GM23338 (cell line): ENCODE results near the gene LCOR. TPM values are rescaled to one million over a fixed set of nuclear protein-coding genes. Genes with fewer than 3 reads are reported as not detected.

Experiments used
- ATAC-seq: fragments of 200-7000 bp; cut with Tn5 transposase; 3 replicates; pipeline ENCODE4 v1.9.1; 2020
- DNase-seq: peaks from one replicate; pipeline ENCODE4 v3.0.0-alpha.2; 2015; ENCODE audit warnings: low spot score
- H2AFZ ChIP-seq: fragments of 200-600 bp; sonication (generic); 2 replicates; pipeline ENCODE4 v1.8.0; 2016; ENCODE audit warnings: antibody characterized with exemption, mild to moderate bottlenecking, moderate library complexity
- H3F3A ChIP-seq: fragments of 200-600 bp; sonication (generic); replicated peaks from 2 replicates; pipeline ENCODE4 v1.8.0; 2017; ENCODE audit warnings: antibody characterized with exemption, mixed run types, low read depth
- H3K27ac ChIP-seq: fragments of 200-600 bp; sonication (generic); 2 replicates; pipeline ENCODE4 v1.6.1; 2016; ENCODE audit warnings: low read depth
- H3K27me3 ChIP-seq: fragments of 200-600 bp; sonication (generic); 2 replicates; pipeline ENCODE4 v1.8.0; 2016; ENCODE audit warnings: mild to moderate bottlenecking, mixed run types, moderate library complexity; ENCODE audit not compliant: insufficient read depth
- H3K36me3 ChIP-seq: fragments of 200-600 bp; sonication (generic); 2 replicates; pipeline ENCODE4 v1.8.0; 2016; ENCODE audit warnings: mild to moderate bottlenecking; ENCODE audit not compliant: insufficient read depth
- H3K4me1 ChIP-seq: fragments of 200-600 bp; sonication (generic); 2 replicates; pipeline ENCODE4 v1.8.0; 2016; ENCODE audit warnings: mild to moderate bottlenecking, moderate library complexity; ENCODE audit not compliant: insufficient read depth
- H3K4me2 ChIP-seq: fragments of 200-600 bp; sonication (generic); 2 replicates; pipeline ENCODE4 v1.7.1; 2017; ENCODE audit warnings: mixed run types
- H3K4me3 ChIP-seq: fragments of 200-600 bp; sonication (generic); 2 replicates; pipeline ENCODE4 v1.6.1; 2016; ENCODE audit warnings: mixed run types
- H3K79me2 ChIP-seq: fragments of 200-600 bp; sonication (generic); replicated peaks from 2 replicates; pipeline ENCODE4 v1.8.0; 2017; ENCODE audit warnings: mild to moderate bottlenecking; ENCODE audit not compliant: insufficient read depth
- H3K9me2 ChIP-seq: fragments of 200-600 bp; sonication (generic); 2 replicates; pipeline ENCODE4 v1.8.0; 2017; ENCODE audit not compliant: insufficient read depth
- H4K20me1 ChIP-seq: fragments of 200-600 bp; sonication (generic); replicated peaks from 2 replicates; pipeline ENCODE4 v1.8.0; 2017; ENCODE audit warnings: mild to moderate bottlenecking; ENCODE audit not compliant: insufficient read depth
- H3K27ac Mint-ChIP-seq: 2 replicates; pipeline ENCODE4 v1.8.0; 2020; ENCODE audit warnings: inconsistent platforms, mild to moderate bottlenecking, moderate library complexity, mixed read lengths
- H3K27me3 Mint-ChIP-seq: 3 replicates; pipeline ENCODE4 v1.8.0; 2022; ENCODE audit warnings: low read depth, mild to moderate bottlenecking, moderate library complexity, mixed read lengths, inconsistent platforms; ENCODE audit not compliant: insufficient read depth, poor library complexity
- H3K36me3 Mint-ChIP-seq: 3 replicates; pipeline ENCODE4 v1.8.0; 2021; ENCODE audit warnings: low read depth, mild to moderate bottlenecking, inconsistent platforms, moderate library complexity, mixed read lengths
- H3K4me1 Mint-ChIP-seq: 3 replicates; pipeline ENCODE4 v1.8.0; 2020; ENCODE audit warnings: mild to moderate bottlenecking, inconsistent platforms, mixed read lengths
- H3K4me3 Mint-ChIP-seq: 3 replicates; pipeline ENCODE4 v1.8.0; 2021; ENCODE audit warnings: moderate library complexity, mild to moderate bottlenecking, inconsistent platforms, mixed read lengths
- H3K9me3 Mint-ChIP-seq: 3 replicates; pipeline ENCODE4 v1.8.0; 2020; ENCODE audit warnings: moderate library complexity, mild to moderate bottlenecking, inconsistent platforms, mixed read lengths
- CREB1 ChIP-seq: fragments of 250-450 bp; sonication (Bioruptor Pico); IDR thresholded peaks from 2 replicates; pipeline ENCODE4 v1.5.0; 2020; ENCODE audit warnings: low read depth, mild to moderate bottlenecking, moderate library complexity
- EZH2 ChIP-seq: fragments of 200-600 bp; sonication (generic); IDR thresholded peaks from one replicate; pipeline ENCODE4 v1.8.0; 2017; ENCODE audit warnings: antibody characterized with exemption, mild to moderate bottlenecking, low read depth; ENCODE audit not compliant: unreplicated experiment
- EZH2phosphoT487 ChIP-seq: fragments of 200-600 bp; sonication (generic); IDR thresholded peaks from one replicate; pipeline ENCODE4 v1.8.1; 2018; ENCODE audit warnings: antibody characterized with exemption; ENCODE audit not compliant: unreplicated experiment
- JUNB ChIP-seq: IDR thresholded peaks from one replicate; pipeline ENCODE4 v1.6.1; 2016; ENCODE audit warnings: antibody characterized with exemption; ENCODE audit not compliant: unreplicated experiment
- NANOG ChIP-seq: IDR thresholded peaks from 2 replicates; pipeline ENCODE4 v1.6.1; 2016; ENCODE audit warnings: antibody characterized with exemption, borderline replicate concordance
- POLR2AphosphoS5 ChIP-seq: IDR thresholded peaks from 2 replicates; pipeline ENCODE4 v1.6.1; 2016; ENCODE audit warnings: antibody characterized with exemption, low read depth
- STAT1 ChIP-seq: IDR thresholded peaks from one replicate; pipeline ENCODE4 v1.6.1; 2016; ENCODE audit warnings: antibody characterized with exemption; ENCODE audit not compliant: unreplicated experiment
- ZNF114 ChIP-seq: fragments of 250-450 bp; sonication (Bioruptor Pico); IDR thresholded peaks from 2 replicates; pipeline ENCODE4 v1.5.0; 2020; ENCODE audit warnings: mild to moderate bottlenecking, moderate library complexity
- polyA plus RNA-seq: library from polyadenylated mRNA; unstranded; fragments of >200 nt; fragmentation: Nextera tagmentation; extraction: Ambion mirVana; gene quantifications from 2 replicates; pipeline ENCODE4 v1.2.1, GENCODE V29; 2016
- total RNA-seq: library from RNA; depleted of rRNA; stranded (reverse); fragments of >200 nt; shearing (Covaris generic); gene quantifications from 2 replicates; pipeline ENCODE4 v1.2.3, GENCODE V29; 2014
- TF ChIP-seq, protein P1 (sequence below): IDR thresholded peaks from one replicate; pipeline ENCODE4 v1.6.1; 2018; ENCODE audit warnings: antibody characterized with exemption; ENCODE audit not compliant: unreplicated experiment
- TF ChIP-seq, protein P2 (sequence below): IDR thresholded peaks from 2 replicates; pipeline ENCODE4 v1.6.1; 2016; ENCODE audit warnings: antibody characterized with exemption
- TF ChIP-seq, protein P3 (sequence below), 2 experiments: fragments of 200-600 bp in 1 of 2; sonication (generic) in 1 of 2; conservative IDR thresholded peaks; 2 replicates each; pipeline versions ENCODE4 v1.5.1 to v1.6.1; 2016 to 2017; ENCODE audit warnings: antibody characterized with exemption in 2 of 2, low read depth in 2 of 2, mild to moderate bottlenecking in 2 of 2, moderate library complexity in 1 of 2

LCOR gene
- total and polyA plus RNA-seq, 2 experiments from 2014 or later = 6.9 to 14.9 TPM

DNA sequence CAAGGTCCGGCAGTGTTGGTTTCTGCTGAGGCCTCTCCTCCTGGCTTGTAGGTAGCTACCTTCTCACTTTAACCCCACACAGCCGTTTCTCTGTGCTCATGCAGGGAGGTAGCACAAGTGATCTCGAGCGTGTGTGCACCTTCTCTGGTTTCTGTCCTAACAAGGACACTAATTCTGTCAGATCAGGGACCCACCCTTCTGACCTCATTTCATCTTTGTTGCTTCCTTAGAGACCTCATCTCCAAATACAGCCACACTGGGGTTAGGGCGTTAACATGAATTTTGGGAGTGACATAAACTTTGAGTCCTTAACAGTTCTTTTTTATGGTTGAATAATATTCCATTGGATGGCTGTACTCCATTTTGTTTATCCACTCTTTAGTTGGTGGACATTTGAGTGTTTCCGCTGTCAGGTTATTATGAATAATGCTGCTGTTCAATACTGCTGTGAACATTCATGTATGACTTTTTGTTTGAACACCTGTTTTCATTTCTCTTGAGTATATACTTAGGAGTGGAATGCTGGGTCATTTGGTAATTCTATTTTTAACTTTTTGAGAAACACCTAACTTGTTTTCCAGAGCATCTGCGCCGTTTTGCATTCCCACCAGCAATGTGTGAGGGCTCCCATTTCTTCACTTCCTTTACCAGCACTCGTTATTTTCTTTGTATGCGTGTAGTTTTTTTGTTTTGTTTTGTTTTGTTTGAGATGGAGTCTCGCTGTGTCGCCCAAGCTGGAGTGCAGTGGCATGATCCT is 57.5 kb downstream of the LCOR start (continued):
- TF ChIP-seq, protein P1, sequence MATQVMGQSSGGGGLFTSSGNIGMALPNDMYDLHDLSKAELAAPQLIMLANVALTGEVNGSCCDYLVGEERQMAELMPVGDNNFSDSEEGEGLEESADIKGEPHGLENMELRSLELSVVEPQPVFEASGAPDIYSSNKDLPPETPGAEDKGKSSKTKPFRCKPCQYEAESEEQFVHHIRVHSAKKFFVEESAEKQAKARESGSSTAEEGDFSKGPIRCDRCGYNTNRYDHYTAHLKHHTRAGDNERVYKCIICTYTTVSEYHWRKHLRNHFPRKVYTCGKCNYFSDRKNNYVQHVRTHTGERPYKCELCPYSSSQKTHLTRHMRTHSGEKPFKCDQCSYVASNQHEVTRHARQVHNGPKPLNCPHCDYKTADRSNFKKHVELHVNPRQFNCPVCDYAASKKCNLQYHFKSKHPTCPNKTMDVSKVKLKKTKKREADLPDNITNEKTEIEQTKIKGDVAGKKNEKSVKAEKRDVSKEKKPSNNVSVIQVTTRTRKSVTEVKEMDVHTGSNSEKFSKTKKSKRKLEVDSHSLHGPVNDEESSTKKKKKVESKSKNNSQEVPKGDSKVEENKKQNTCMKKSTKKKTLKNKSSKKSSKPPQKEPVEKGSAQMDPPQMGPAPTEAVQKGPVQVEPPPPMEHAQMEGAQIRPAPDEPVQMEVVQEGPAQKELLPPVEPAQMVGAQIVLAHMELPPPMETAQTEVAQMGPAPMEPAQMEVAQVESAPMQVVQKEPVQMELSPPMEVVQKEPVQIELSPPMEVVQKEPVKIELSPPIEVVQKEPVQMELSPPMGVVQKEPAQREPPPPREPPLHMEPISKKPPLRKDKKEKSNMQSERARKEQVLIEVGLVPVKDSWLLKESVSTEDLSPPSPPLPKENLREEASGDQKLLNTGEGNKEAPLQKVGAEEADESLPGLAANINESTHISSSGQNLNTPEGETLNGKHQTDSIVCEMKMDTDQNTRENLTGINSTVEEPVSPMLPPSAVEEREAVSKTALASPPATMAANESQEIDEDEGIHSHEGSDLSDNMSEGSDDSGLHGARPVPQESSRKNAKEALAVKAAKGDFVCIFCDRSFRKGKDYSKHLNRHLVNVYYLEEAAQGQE = no peak
- TF ChIP-seq NANOG (no peak), EZH2phosphoT487 (no peak), EZH2 (no peak), STAT1 (no peak), CREB1 (CRISPR knock-in tag) (no peak), POLR2AphosphoS5 (no peak)
- TF ChIP-seq, protein P2, sequence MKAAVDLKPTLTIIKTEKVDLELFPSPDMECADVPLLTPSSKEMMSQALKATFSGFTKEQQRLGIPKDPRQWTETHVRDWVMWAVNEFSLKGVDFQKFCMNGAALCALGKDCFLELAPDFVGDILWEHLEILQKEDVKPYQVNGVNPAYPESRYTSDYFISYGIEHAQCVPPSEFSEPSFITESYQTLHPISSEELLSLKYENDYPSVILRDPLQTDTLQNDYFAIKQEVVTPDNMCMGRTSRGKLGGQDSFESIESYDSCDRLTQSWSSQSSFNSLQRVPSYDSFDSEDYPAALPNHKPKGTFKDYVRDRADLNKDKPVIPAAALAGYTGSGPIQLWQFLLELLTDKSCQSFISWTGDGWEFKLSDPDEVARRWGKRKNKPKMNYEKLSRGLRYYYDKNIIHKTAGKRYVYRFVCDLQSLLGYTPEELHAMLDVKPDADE = no peak

DNA sequence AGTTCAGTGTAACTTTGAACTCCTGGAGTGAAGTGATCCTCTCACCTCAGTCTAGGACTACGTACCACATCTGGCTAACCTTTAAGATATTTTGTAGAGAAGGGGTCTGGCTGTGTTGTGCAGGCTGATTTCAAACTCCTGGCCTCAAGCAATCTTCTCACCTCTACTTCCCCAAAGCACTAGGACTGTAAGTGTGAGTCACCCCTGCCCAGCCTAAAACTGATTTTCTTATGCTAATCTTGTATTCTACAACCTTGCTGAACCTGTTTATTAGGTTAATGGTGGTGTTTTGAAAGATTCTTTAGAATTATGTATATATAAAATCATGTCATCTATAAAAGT is 58.0 kb downstream of the LCOR start:
- peak overlapping the region; percentile 36 for H3K4me2 ChIP-seq
- Mint-ChIP-seq H3K4me1 (peaks cover 12% of the 10 kb centered on the region), H3K36me3 (peaks cover 34% of the 10 kb centered on the region), H3K4me3 (no peak overlapping the region), H3K9me3 (peaks cover 4% of the 10 kb centered on the region), H3K27me3 (peaks cover 5% of the 10 kb centered on the region), H3K27ac (peak overlapping the region; percentile 32)
- no peaks in the 10 kb centered on the region for H3K27me3 ChIP-seq
- no peaks in the 10 kb centered on the region for H3K9me2 ChIP-seq
- no peak for ATAC-seq
- H3K36me3 ChIP-seq = no peaks in the 10 kb centered on the region
- H3K4me3 ChIP-seq = no peak overlapping the region
- DNase-seq = peak; percentile 28
- peaks cover 81% of the 10 kb centered on the region for H3K79me2 ChIP-seq
- H3K4me1 ChIP-seq = peaks cover 15% of the 10 kb centered on the region
- H3K27ac ChIP-seq = no peak overlapping the region
- no peak overlapping the region for H2AFZ ChIP-seq
- H3F3A ChIP-seq = no peaks in the 10 kb centered on the region
- H4K20me1 ChIP-seq = peaks cover 5% of the 10 kb centered on the region; the same call in 1 of the 2 replicates
- TF ChIP-seq POLR2AphosphoS5 (no peak), CREB1 (CRISPR knock-in tag) (no peak), ZNF114 (no peak), STAT1 (no peak), JUNB (no peak), EZH2 (no peak)
- TF ChIP-seq, protein P1 = no peak
- TF ChIP-seq, protein P3, sequence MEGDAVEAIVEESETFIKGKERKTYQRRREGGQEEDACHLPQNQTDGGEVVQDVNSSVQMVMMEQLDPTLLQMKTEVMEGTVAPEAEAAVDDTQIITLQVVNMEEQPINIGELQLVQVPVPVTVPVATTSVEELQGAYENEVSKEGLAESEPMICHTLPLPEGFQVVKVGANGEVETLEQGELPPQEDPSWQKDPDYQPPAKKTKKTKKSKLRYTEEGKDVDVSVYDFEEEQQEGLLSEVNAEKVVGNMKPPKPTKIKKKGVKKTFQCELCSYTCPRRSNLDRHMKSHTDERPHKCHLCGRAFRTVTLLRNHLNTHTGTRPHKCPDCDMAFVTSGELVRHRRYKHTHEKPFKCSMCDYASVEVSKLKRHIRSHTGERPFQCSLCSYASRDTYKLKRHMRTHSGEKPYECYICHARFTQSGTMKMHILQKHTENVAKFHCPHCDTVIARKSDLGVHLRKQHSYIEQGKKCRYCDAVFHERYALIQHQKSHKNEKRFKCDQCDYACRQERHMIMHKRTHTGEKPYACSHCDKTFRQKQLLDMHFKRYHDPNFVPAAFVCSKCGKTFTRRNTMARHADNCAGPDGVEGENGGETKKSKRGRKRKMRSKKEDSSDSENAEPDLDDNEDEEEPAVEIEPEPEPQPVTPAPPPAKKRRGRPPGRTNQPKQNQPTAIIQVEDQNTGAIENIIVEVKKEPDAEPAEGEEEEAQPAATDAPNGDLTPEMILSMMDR (conservative IDR thresholded peaks at IDR 0.05; ENCODE audit: low read depth in 2 of 2) = no peak
- TF ChIP-seq, protein P2 = no peak
